Keratinocyte (primary cell): Measurements from ENCODE around the gene PLEKHA1. TPM values are rescaled to one million over a fixed set of nuclear protein-coding genes. Genes with fewer than 3 reads are reported as not detected.

Experiments used
- DNase-seq: peaks from one replicate; pipeline ENCODE4 v3.0.0-alpha.2; 2011; ENCODE audit warnings: low read depth, missing footprints, low spot score
- FAIRE-seq: peaks from 2 replicates; lab custom pipeline; 2011; peaks lifted over from hg19 to GRCh38; lab: Jason Lieb, UNC
- H2AFZ ChIP-seq: 2 replicates; pipeline ENCODE4 v1.6.0; 2012; ENCODE audit warnings: low read length, control low read depth, inconsistent platforms; ENCODE audit not compliant: control insufficient read depth
- H3K27ac ChIP-seq: 2 replicates; pipeline ENCODE4 v1.5.1; 2011; ENCODE audit warnings: low read length; ENCODE audit not compliant: control insufficient read depth, insufficient read depth
- H3K27me3 ChIP-seq: 3 replicates; pipeline ENCODE4 v1.6.0; 2011; ENCODE audit warnings: low read length; ENCODE audit not compliant: control insufficient read depth, insufficient read depth; ENCODE audit errors: extremely low read depth
- H3K36me3 ChIP-seq, 2 experiments: 2 replicates in 1 of 2; 3 replicates in 1 of 2; pipeline ENCODE4 v1.5.1; 2011; ENCODE audit warnings: low read length in 2 of 2, mild to moderate bottlenecking in 1 of 2; ENCODE audit not compliant: control insufficient read depth in 2 of 2, insufficient read depth in 2 of 2; ENCODE audit errors: extremely low read depth in 1 of 2
- H3K4me1 ChIP-seq: 3 replicates; pipeline ENCODE4 v1.5.1; 2011; ENCODE audit warnings: low read length; ENCODE audit not compliant: control insufficient read depth, insufficient read depth; ENCODE audit errors: extremely low read depth
- H3K4me2 ChIP-seq: 3 replicates; pipeline ENCODE4 v1.6.0; 2011; ENCODE audit warnings: low read depth, low read length; ENCODE audit not compliant: control insufficient read depth, insufficient read depth; ENCODE audit errors: extremely low read depth
- H3K4me3 ChIP-seq, 3 experiments: fragments of 200-600 bp in 1 of 3; sonication (generic) in 1 of 3; 2 replicates in 2 of 3; 3 replicates in 1 of 3; pipeline ENCODE4 v1.5.1; 2011 to 2016; ENCODE audit warnings: low read length in 3 of 3, mild to moderate bottlenecking in 3 of 3, control low read depth in 2 of 3, inconsistent platforms in 1 of 3, low read depth in 1 of 3, mixed read lengths in 1 of 3, mixed run types in 1 of 3, moderate library complexity in 1 of 3; ENCODE audit not compliant: control insufficient read depth in 2 of 3, insufficient read depth in 2 of 3; ENCODE audit errors: extremely low read depth in 1 of 3
- H3K79me2 ChIP-seq: 2 replicates; pipeline ENCODE4 v1.6.0; 2012; ENCODE audit warnings: low read length; ENCODE audit not compliant: control insufficient read depth, insufficient read depth
- H3K9ac ChIP-seq: 3 replicates; pipeline ENCODE4 v1.6.0; 2011; ENCODE audit warnings: low read length; ENCODE audit not compliant: control insufficient read depth, insufficient read depth; ENCODE audit errors: extremely low read depth
- H3K9me1 ChIP-seq: 3 replicates; pipeline ENCODE4 v1.6.0; 2011; ENCODE audit warnings: low read length; ENCODE audit not compliant: control insufficient read depth, insufficient read depth; ENCODE audit errors: extremely low read depth
- H3K9me3 ChIP-seq: 2 replicates; pipeline ENCODE4 v1.5.1; 2012; ENCODE audit warnings: low read depth, low read length; ENCODE audit not compliant: control insufficient read depth
- H4K20me1 ChIP-seq: 3 replicates; pipeline ENCODE4 v1.6.0; 2011; ENCODE audit warnings: low read length; ENCODE audit not compliant: control insufficient read depth, insufficient read depth; ENCODE audit errors: extremely low read depth
- EZH2 ChIP-seq: IDR thresholded peaks from one replicate; pipeline ENCODE4 v1.6.1; 2012; ENCODE audit warnings: inconsistent platforms, mild to moderate bottlenecking, low read length, moderate library complexity
- dilution Hi-C: fragments of 300-500 bp; cut with MboI; formaldehyde crosslinking; loops from one replicate; pipeline ENCODE4 v1.7.0; 2020; ENCODE audit warnings: low sequenced_read_pairs; ENCODE audit not compliant: extremely low pct_ligation_motif_present
- polyA plus RNA-seq, 5 experiments: library from polyadenylated mRNA; depleted of rRNA in 3 of 5; stranded (reverse) in 3 of 5; stranded (forward) in 1 of 5; unstranded in 1 of 5; fragments of >200 nt; gene quantifications; 1 replicate in 1 of 5; 2 replicates in 3 of 5; 3 replicates in 1 of 5; pipeline versions ENCODE4 v1.2.1 to v1.2.3, GENCODE V29; 2011 to 2012; ENCODE audit warnings: missing spikeins in 2 of 5, low read depth in 1 of 5, low replicate concordance in 1 of 5
- TF ChIP-seq, protein P1 (sequence below), 3 experiments: IDR thresholded peaks in 1 of 3; conservative IDR thresholded peaks in 1 of 3; optimal IDR thresholded peaks in 1 of 3; 2 replicates in 2 of 3; 3 replicates in 1 of 3; pipeline versions ENCODE3 to v1.5.1; 2011; ENCODE audit warnings: low read length in 3 of 3, mild to moderate bottlenecking in 3 of 3, moderate library complexity in 2 of 3, control low read depth in 1 of 3, inconsistent platforms in 1 of 3; ENCODE audit not compliant: insufficient read depth in 2 of 3; ENCODE audit errors: extremely low read depth in 1 of 3

The PLEKHA1 gene
- polyA plus RNA-seq, 1 donor (not counting 4 experiments of a cell fraction or from before 2014, with no cell fraction given): 66.7 TPM

GRCh38 chr10:122464250-122464510, 89.7 kb downstream of the PLEKHA1 start:
- no peak for DNase-seq
- dilution Hi-C loops: no loop called here
- peak overlapping the region; percentile 83 for H3K9ac ChIP-seq
- TF ChIP-seq, protein P1, sequence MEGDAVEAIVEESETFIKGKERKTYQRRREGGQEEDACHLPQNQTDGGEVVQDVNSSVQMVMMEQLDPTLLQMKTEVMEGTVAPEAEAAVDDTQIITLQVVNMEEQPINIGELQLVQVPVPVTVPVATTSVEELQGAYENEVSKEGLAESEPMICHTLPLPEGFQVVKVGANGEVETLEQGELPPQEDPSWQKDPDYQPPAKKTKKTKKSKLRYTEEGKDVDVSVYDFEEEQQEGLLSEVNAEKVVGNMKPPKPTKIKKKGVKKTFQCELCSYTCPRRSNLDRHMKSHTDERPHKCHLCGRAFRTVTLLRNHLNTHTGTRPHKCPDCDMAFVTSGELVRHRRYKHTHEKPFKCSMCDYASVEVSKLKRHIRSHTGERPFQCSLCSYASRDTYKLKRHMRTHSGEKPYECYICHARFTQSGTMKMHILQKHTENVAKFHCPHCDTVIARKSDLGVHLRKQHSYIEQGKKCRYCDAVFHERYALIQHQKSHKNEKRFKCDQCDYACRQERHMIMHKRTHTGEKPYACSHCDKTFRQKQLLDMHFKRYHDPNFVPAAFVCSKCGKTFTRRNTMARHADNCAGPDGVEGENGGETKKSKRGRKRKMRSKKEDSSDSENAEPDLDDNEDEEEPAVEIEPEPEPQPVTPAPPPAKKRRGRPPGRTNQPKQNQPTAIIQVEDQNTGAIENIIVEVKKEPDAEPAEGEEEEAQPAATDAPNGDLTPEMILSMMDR (optimal IDR thresholded peaks at IDR 0.05 in 1 of 3, IDR thresholded peaks at IDR 0.05 in 1 of 3, conservative IDR thresholded peaks at IDR 0.05 in 1 of 3; ENCODE audit: extremely low read depth in 1 of 3, insufficient read depth in 2 of 3, low read length in 3 of 3): no peak
- no peak for TF ChIP-seq EZH2
- peak overlapping the region; percentile 87 for H3K4me2 ChIP-seq
- H3K4me1 ChIP-seq: peaks cover 39% of the 10 kb centered on the region
- H3K9me3 ChIP-seq: no peaks in the 10 kb centered on the region
- H2AFZ ChIP-seq: no peak overlapping the region
- H3K27me3 ChIP-seq: peaks cover 2% of the 10 kb centered on the region
- H4K20me1 ChIP-seq: peaks cover 6% of the 10 kb centered on the region
- H3K27ac ChIP-seq: no peak overlapping the region
- peaks cover 3 to 19% of the 10 kb centered on the region in 2 experiments for H3K36me3 ChIP-seq
- peak; percentile 23 for FAIRE-seq
- no peaks in the 10 kb centered on the region for H3K9me1 ChIP-seq
- peak overlapping the region; percentile 76 to 96 (median 93) for H3K4me3 ChIP-seq
- H3K79me2 ChIP-seq: peaks cover 62% of the 10 kb centered on the region

GRCh38 chr10:122464586-122464985, 90.1 kb downstream of the PLEKHA1 start:
- Histone ChIP-seq H3K4me2 (peak overlapping the region; percentile 87), H4K20me1 (peaks cover 6% of the 10 kb centered on the region), H3K9me1 (no peaks in the 10 kb centered on the region), H3K27ac (no peak overlapping the region), H2AFZ (no peak overlapping the region), H3K36me3 (peaks cover 3 to 19% of the 10 kb centered on the region in 2 experiments), H3K9ac (no peak overlapping the region), H3K79me2 (peaks cover 66% of the 10 kb centered on the region), H3K4me3 (no peak overlapping the region), H3K27me3 (peaks cover 2% of the 10 kb centered on the region), H3K9me3 (no peaks in the 10 kb centered on the region), H3K4me1 (peaks cover 43% of the 10 kb centered on the region)
- FAIRE-seq: no peak
- TF ChIP-seq, protein P1 (optimal IDR thresholded peaks at IDR 0.05 in 1 of 3, IDR thresholded peaks at IDR 0.05 in 1 of 3, conservative IDR thresholded peaks at IDR 0.05 in 1 of 3; ENCODE audit: extremely low read depth in 1 of 3, insufficient read depth in 2 of 3, low read length in 3 of 3): no peak
- TF ChIP-seq EZH2: no peak
- no peak for DNase-seq
- dilution Hi-C loops: no loop called here
